AG08396 (cell line): ENCODE data around the gene DNAL4.

ENCODE experiments used
- DNase-seq: peaks from one replicate; pipeline ENCODE4 v3.0.0; 2012; ENCODE audit warnings: low spot score, mixed read lengths

The DNAL4 gene, protein sequence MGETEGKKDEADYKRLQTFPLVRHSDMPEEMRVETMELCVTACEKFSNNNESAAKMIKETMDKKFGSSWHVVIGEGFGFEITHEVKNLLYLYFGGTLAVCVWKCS

GRCh38 chr22:38793721-38794466 lies at the start of gene DNAL4:
DNAL4 (minus strand) TSS chr22:38794143; CDS start chr22:38782731, 11,412 bp downstream.
- DNase-seq: peak; percentile 97

DNA sequence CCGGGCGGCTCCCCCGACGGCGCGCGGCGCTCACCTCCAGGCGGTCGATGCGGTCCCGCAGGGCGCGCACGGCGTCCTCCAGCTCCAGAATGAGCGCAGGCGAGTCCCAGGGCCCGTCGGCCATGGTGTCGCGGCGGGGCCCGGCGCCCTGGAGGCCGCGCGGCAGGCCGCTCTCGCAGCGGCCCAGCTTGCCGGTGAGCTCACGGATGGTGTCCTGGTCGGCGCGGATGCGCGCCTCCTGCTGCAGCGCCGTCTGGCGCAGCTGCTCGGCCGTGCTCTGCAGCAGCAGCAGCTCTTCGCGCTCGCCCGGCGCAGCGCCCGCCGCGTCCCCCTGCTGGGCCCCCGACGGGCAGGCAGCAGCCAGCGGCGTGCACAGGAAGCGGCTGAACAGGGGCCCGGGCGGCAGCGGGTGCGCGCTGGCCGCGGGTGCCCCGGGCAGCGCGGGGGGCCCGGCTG lies 49.3 kb upstream of the DNAL4 start:
- peak; percentile 84 for DNase-seq

- DNase-seq: no peak
Observed at GRCh38 chr22:38842512-38843200, 48.7 kb upstream of the DNAL4 start.

DNA sequence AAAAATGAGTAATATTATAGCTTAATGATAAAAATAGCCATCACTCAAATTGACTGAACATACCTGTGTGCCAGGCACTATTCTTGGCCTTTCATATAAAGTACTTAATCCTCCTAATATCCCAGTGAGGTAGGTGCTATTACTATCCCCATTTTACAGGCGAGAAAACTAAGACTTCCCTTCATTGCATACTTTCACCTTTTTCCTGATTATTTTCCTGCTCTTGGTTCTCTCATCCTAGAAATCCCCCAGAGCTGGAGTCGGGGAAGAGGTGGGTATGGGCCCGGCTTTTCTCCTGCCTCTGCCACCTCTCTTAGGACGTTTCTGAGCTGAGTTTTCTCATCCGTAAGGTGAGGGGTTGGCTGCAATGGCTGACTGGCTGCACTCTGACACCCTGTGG lies 47.7 kb upstream of the DNAL4 start:
- DNase-seq: no peak

DNA sequence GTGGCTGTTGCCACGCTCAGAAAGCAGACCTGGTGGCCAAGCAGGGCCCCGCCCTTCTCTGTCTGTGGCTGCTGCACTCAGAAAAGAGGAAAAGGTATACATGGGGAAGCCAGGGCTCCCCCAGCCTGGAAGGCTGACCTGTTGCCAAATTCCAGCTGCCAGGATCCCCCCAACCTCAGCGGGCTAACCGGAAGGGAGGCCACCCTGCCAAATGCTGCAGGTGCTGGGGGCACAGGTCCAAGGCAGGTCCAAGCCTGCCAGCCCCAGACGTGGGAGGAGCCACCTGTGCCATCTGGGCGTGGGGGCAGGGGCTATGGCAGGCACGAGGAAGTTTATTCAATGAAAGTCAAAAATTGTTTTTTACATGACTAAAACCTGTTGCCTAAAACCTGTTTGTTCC lies 47.3 kb upstream of the DNAL4 start:
- DNase-seq: no peak

GRCh38 chr22:38840129-38840528 lies 46.2 kb upstream of the DNAL4 start:
- DNase-seq: no peak

- no peak for DNase-seq
Observed at GRCh38 chr22:38839686-38840085, 45.7 kb upstream of the DNAL4 start.

- no peak for DNase-seq
Observed at GRCh38 chr22:38837414-38837928, 43.5 kb upstream of the DNAL4 start.

DNA sequence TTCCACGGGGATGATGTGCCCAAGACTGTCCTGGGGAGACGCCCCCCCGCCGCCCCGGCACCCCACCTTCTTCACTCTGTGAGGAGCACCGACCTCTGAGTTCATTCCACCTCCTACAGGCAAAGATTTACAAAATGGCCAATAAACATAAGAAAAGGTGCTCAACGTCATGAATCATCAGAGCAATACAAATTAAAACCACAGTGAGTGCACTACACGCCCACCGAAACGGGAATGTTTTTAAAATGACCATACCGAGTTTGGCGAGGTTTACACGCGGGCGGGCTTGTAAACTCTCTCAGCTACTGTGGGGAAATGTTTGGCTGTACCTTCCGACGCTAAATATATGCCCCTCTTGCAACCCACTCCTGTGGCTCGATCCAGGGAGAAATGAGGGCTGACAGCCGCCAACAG lies 42.0 kb upstream of the DNAL4 start:
- no peak for DNase-seq

- no peak for DNase-seq
Observed at GRCh38 chr22:38834991-38835390, 41.0 kb upstream of the DNAL4 start.

DNA sequence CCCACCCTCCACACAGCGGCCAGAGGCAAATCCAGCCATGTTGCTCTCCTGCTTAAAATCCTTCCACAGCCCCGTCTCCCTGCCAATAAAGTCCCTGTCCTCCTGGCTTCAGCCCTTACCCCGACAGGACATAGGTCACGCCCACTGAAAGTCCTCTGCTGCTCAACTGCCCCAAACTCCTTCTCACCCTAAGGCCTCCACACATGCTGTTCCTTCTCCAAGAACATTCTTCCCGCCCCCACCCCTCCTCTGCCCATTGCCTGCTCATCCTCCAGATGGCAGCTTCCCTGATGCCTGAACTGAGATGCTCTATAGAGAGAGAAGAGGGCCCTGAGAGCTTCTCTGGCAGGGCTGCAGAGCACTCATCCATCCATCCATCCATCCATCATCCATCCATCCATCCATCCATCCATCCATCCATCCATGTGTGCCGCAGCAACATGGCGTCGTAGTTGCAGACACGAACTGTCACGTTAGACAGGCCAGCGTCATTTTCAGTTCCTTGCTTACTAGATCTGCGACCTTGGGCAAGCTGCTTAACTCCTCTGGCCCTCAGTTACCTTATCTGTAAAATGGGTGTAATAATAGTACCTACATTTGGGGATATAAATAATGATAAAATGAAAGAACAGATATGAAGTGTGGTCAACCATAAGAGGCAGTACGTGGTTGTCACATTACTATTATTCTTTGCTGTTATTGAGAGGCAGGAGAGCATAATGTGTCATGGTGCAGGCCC lies 40.4 kb upstream of the DNAL4 start:
- no peak for DNase-seq

DNA sequence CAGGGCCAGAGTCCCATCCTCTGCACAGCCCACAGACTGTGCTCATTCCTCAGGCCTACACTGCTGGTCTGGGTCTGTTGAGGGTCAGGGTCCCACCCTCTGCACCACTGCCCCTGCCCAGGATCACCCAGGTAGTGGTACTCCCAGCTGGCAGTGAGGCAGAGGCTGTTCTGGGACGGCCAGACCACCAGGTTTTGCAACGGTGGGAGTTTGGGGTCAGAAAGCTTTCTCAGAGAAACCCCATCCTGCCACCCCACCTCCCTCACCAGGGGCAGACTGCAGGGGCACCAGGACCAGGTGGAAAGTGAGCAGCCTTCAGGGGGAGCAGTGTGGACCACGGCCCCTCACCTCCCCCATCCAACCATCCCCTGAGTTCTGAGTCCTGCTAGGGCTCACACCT lies 39.1 kb upstream of the DNAL4 start:
- no peak for DNase-seq

GRCh38 chr22:38832005-38832978 lies 38.3 kb upstream of the DNAL4 start:
- no peak for DNase-seq

- DNase-seq: no peak
Observed at GRCh38 chr22:38831166-38831945, 37.4 kb upstream of the DNAL4 start.

DNA sequence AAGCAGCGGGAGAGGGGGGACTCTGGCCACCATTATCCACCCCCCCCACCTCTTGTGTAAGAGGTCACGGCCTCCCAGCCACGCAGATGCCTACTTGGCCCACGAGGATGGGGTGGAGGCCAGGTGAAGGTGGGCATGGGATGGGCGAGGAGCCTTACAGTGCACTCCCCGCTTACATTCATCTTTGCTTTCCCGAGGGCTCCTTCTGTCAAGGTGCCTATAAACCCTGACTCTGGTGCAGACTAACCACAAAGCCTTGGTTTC lies 36.8 kb upstream of the DNAL4 start:
- no peak for DNase-seq

GRCh38 chr22:38830026-38830844 lies 36.3 kb upstream of the DNAL4 start:
- DNase-seq: no peak

DNA sequence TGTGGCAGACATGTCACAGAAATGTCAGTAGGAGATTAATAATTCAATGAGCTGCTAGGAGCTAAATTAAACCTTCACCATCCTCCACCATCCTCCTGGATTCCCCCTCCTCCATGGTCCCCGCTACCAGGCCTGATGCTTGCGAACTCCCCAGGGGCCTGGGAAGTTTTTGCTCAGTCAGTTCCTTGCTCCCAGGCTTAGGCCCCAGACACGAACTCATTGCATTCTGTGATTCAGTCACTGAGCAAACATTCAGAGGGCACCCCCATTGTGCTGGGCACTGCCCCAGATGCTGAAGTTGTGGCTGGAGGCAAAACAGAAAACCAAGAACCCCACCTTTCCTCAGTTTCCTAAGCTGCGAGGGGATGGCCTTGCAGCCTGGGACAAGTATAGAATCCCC lies 35.5 kb upstream of the DNAL4 start:
- DNase-seq: no peak

DNA sequence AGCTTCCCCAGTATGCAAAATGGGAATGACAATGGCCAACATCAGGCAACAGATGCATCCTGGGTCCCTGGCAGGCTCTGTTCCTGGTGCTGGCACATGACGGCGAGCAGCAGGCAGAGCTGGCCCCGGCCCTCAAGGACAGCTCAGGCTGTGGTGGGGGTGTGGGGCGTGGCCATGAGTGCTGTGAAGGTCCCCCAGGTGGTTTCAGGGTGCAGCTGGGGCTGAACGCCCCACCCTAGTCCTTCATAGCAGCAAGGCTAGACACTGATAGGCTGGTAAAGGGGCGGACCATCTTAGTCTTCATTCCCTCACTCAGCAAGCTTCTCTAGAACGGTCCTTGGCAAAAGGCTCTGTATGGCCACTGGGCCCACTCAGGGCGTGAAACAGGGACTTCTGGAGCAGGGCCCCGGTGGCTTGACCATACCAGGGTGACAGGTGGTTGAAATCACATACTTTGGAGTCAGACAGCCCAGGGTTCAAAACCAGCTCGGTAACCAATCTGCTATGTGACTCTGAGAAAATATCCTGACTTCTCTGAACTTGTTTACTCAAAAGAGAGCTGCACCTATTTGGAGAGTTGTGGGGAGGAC lies 34.8 kb upstream of the DNAL4 start:
- no peak for DNase-seq

DNA sequence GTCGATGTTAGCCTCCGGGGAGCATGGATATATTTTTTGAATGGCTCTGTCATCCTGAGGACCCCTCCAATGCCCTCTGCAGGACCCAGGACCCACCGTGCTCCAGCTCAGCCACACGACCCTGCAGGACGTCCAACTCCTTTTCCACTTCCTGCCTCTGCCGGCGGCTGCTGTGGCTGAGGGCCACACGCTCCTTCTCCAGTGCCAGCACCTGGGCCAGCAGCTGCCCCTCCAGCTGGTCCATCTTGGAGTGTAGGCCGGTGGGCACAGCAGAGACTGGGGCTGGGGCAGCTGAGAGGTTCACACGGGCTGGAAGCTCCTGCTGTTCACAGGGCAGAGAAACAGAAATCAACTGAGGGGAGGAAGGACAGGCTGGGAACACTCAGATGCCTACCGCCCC lies 34.2 kb upstream of the DNAL4 start:
- no peak for DNase-seq
